ENCODE results near the gene FOXI3.
"Not testable (repeated sequence)": the region's sequence is repeated elsewhere in the genome, so short reads cannot be mapped to it uniquely, and the experiment has no call there.

FOXI3 gene

GRCh38 chr2:88442061-88442460, 10.4 kb downstream of the FOXI3 start:
- DNase-seq (ENCODE audit: low spot score), result no peak

GRCh38 chr2:88437010-88437409, 15.5 kb downstream of the FOXI3 start:
- no peak for DNase-seq (ENCODE audit: low spot score)

GRCh38 chr2:88429929-88430328, 22.6 kb downstream of the FOXI3 start:
- no peak for DNase-seq (ENCODE audit: low spot score)

- DNase-seq (ENCODE audit: low spot score), result no peak
Measured at GRCh38 chr2:88423733-88424132, 28.8 kb downstream of the FOXI3 start.

GRCh38 chr2:88419051-88419450, 33.4 kb downstream of the FOXI3 start:
- DNase-seq (ENCODE audit: low spot score), result not testable (repeated sequence)

- no peak for DNase-seq (ENCODE audit: low spot score)
Measured at GRCh38 chr2:88416016-88416663, 36.4 kb downstream of the FOXI3 start.

GRCh38 chr2:88408870-88409269, 43.6 kb downstream of the FOXI3 start:
- DNase-seq (ENCODE audit: low spot score), result not testable (repeated sequence)

GRCh38 chr2:88400037-88400767, 52.3 kb downstream of the FOXI3 start:
- no peak for DNase-seq (ENCODE audit: low spot score)

GRCh38 chr2:88398180-88398579, 54.3 kb downstream of the FOXI3 start:
- no peak for DNase-seq (ENCODE audit: low spot score)
